Inferior parietal cortex (tissue), 1 donor: ENCODE data around the gene DVL1.

Source experiments
- DNase-seq: peaks from one replicate; pipeline ENCODE4 v3.0.0-alpha.2; 2016; ENCODE audit errors: extremely low spot score

DVL1 gene

DNA sequence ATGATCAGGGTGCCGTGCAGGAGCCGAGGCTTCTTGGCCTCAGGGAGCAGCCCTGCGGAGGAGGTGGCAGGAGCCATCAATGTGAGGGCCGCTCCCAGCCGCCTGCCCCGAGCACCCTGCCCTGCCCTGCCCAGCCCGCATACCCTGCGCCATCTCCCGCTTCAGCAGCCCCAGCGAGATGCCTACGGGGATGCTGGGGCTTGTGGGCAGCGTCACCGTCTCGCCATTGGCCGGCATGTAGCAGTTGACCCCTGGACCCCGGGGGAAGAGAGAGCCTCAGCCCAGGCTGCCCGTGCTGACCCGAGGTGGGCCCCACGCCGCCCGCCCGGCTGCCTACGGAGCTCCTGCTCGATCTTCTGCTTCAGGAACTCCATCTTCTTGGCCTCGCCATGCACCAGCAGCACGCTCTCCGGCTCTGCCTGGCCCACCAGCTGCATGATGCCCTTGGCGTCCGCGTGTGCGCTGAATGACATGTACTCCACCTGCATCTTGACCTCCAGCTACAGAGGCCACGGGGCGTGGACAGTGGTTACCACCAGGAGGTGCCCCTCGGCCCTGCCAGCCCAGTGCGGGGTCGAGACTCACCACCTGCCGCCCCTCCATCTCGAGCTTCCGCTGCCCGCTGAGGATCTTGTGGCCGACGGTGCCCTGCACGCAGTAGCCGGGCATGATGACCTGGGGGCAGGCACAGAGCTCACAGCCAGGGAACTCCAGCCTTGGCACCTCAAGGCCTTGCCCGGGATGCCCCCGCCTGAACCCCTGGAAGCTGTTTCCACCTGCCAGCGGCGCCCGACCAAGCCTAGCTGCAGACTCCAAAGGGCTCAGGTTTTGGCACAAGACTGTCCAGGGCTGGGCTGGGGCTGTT lies 36.5 kb downstream of the DVL1 start:
- DNase-seq = no peak

DNA sequence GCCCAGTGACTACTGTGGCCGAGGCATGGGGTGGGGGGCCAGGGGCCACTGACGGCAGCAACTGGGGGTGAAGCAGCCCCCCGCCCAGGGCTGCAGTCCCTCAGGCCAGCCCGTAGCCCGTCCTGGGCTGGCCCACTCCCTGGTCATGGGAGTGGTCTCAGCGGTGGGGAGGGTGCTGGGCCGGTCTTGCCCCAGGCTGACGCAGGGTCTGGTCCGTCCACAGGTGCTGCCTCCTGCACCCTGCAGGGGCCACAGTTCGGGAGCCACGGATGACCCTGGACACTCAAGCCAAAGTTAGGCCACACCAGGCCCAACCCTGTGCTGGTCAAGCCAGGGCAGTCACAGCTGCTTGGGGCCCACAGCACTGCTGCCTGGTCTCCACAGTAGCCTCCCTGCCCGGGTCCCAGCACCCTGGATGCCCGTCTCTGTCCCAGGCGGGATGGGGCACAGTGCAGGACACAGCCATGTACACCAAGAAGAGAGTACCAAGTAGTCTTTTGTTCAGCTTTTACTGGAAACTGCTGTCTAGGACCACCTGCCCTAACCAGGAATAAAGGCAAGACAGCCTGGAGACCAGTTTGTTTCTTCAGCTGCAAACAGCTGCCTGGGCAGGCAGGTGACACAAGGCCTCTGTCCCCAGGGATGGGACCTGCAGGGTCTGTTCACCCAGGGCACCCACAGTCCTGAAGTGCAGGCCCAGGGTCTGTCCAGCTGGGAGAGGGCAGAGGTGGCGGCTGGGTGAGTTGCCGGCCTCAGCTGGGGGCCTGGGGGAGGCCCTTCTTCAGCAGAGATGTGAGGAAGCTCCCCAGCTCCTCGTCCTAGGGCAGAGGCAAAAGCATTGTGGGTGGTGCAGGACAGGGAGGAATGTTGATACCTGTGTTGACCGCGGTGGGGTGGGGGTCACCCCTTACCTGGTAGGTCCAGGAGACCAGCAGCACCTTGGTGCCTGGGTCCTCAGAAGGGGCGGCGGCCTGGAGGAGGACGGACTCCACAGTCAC lies 37.8 kb downstream of the DVL1 start:
- DNase-seq = no peak

DNA sequence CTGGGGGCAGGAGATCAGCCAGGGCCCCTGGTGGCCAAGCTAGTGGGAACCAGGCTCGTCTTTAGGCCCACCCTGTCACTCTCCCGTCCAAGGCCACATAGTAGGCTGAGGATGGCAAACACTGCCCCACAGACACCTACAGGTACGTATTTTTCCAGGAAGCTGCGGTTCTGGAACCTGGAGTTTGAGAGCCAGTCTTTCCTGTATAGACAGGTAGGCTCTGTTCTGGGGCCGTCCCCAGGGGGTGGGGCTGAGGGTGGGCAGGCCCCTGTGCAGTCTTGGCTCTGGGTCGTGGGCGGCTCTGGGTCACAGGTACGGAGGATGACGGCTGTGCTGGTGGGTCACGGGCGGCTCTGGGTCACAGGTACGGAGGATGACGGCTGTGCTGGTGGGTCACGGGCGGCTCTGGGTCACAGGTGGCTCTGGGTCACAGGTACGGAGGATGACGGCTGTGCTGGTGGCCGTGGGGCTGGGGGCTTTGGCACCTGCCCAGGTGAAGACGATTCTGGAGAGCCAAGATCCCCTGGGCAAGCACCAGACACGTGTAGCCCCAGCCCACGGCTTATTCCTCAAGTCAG lies 38.7 kb downstream of the DVL1 start:
- DNase-seq = no peak

DNA sequence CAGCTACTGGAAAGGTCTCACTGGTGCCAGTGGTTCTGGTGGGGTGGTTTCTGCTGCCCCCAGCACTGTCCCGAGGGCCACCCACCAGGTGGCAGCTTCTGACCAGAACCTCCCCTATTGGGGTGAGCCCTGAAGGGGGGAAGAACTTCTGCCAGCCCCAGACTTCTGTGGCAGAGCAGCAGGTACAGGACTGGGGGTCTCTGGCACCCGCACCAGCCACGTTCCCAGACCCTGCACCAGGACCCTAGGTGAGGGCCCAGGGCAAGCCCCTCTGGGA lies 39.2 kb downstream of the DVL1 start:
- DNase-seq = no peak

DNA sequence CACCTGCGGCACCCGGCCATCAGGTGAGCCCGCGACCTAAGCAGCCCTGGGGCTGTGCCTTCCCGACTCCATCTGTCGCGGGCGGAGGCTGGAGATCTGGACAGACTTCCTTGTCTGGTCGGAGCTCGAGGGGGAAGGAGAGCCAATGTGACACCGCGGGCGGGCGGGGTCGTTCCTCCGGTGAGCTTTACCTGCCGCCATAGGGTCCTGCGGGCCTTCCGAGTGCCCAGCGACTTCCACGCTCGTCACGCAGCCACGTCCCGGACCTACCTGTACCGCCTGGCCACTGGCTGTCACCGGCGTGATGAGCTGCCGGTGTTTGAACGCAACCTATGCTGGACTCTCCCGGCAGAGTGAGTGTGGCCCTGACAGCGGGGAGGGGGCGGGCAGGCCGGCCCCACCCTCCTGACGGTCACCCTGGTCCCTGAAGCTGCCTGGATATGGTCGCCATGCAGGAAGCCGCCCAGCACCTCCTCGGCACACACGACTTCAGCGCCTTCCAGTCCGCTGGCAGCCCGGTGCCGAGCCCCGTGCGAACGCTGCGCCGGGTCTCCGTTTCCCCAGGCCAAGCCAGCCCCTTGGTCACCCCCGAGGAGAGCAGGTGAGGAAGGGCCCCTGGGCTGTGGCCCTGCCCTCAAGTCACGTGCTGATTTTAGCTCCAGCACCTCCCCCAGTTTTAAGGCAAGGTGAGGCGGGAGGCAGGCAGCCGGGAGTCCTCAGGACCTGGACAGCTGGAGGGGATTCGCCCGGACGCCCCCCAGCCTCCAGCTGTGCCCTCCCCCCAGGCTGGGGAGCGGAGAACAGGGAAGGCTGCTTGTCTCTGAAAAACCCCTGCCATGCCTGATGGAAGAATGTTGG lies 39.7 kb downstream of the DVL1 start:
- DNase-seq = no peak

DNA sequence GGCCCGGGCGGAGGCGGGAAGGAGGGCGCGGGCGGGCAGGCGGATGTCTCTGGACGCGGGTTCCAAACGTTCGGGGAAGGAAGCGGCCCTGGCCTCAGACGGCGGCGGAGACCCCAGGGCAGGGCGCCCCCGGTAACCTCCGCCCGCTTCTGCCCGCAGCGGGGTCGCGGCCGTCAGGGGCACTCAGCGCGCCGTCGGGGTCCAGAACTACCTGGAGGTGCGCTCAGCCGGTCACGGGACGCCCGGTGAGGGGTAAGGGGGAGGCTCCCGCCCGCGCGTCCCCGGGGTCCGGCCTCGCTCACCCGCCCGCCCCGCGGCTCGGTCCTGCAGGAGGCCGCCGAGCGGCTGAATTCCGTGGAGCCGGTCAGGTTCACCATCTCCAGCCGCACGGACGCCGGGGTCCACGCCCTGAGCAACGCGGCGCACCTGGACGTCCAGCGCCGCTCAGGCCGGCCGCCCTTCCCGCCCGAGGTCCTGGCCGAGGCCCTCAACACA lies 40.4 kb downstream of the DVL1 start:
- DNase-seq = no peak

DNA sequence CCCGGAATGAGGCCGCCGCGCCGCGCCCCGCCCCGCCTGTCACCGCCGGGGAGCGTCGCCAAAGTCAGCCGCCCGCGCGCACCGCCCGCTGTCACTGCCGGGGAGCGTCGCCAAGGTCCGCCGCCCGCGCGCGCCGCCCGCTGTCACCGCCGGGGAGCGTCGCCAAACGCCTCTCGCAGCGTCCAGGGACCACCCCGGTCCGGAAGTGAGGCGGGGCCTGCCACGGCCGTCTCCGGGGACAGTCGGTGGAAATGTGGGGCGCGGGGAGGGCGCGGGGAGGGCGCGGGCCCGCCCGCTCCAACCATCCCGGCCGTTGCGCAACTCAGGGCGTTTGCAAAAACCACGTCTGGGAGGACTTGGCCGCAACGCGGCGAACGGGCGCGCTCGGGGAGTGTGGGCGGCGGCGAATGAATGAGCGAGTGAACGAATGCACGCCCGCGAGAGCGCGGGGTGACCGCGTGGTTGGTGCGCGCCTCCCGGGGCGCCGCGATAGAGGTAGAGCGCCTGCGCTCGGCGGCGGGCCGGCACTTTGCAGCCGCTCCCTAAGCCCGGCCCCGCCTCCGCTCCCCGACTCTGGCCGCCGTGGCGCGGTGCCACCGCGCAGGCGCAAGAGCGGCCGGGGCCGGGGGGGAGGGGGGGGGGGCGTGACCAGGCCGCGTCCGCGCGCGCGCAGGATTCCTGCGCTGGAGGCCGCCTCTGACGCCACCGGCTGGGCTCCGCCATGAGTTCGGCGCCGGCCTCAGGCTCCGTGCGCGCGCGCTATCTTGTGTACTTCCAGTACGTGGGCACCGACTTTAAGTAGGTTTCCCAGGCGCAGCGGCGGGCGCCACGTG lies 41.1 kb downstream of the DVL1 start, which contains the start of the genes ACAP3 and PUSL1:
TSS of gene ACAP3 (minus strand) at position 8 of the 833 bp plus-strand sequence. CDS start 115 bp downstream, outside the sequence.
TSS of gene PUSL1 (plus strand) at position 675 of the 833 bp plus-strand sequence. CDS start at position 722, 47 bp downstream.
- DNase-seq = peak; percentile 88

DNA sequence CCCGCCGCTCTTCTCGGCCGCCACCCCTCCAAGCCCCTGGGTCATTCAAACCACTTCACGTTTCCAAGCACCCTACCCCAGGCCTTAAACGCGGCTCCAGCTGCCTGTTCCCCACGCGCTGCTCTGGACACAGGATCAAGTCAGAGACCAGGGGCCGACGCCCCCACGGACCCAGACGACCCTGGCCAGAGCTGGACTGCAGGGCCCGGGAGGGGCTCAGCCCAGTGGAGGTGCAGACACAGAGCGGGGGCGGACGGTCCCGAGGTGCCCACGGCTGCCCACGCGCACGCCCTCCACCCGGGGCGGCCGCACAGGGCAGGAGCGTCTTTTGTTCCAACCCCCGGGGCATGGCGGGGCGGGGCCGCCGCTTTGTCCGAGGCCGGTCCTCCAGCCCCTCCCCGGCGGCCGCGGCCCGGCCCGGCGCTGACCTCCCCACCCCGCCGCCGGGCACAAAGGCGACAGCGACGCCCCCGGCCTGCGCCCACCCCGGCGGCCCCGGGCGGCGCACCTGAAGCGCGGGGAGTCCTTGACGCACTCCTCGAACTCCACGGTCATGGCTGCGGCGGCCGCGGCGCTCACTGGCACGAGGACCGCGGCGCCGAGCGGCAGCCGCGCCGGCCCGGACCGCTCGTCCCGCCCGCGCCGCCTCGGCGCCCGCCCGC lies 41.8 kb downstream of the DVL1 start:
- no peak for DNase-seq

DNA sequence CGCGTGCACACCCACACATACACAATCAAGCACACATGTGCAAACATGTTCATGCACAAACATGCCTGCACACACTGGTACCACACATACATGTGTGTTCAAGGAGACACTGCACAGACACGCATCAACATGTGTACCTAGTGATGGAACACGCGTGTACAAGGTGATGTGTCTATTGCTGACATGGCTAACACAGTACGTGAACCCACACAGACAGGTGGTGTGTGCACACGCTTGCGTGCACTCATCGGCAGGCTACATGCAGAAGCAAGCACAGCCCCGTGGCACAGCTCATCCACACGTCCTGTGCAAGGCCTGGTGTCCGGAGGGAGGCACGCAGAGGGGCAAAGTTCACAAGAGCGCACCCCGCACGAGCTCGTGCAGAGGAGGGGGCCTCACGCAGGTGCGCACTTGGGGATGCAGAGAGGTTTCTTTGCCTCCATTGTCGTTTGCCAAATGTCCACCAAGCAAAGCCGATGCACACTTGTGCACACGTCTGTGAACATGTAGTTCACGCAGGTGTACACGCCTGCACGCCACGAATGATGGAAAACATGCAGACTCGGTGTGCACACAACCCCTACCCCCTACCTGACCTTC lies 42.5 kb downstream of the DVL1 start:
- DNase-seq = no peak

DNA sequence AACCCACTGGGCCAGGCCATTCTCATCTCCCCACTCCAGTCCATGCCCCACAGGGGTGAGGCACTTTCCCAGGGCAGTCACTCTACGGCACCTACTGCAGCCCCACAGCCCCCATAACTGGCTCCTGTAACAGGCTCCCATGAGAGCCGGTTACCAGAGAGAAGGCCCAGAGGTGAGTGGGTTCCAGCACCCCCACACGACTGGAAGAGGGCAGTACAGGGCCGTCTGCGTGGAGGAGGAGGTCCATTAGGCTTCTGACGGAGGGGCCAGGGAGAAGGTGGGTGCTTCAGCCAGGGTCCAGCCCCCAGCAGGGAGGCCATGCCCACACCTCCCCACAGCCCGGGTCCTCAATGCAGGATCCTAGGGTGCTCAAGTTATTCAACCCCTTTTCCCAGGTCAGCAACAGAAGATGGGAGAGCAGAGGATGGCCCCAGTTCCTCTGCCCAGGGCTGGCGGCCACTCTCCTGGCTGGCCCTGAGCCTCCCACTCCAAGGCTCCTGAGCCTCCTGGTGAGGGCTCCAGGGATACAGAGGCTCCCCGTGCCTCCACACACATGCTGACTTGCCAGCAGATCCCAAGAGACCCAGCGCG lies 43.1 kb downstream of the DVL1 start:
- DNase-seq = no peak

DNA sequence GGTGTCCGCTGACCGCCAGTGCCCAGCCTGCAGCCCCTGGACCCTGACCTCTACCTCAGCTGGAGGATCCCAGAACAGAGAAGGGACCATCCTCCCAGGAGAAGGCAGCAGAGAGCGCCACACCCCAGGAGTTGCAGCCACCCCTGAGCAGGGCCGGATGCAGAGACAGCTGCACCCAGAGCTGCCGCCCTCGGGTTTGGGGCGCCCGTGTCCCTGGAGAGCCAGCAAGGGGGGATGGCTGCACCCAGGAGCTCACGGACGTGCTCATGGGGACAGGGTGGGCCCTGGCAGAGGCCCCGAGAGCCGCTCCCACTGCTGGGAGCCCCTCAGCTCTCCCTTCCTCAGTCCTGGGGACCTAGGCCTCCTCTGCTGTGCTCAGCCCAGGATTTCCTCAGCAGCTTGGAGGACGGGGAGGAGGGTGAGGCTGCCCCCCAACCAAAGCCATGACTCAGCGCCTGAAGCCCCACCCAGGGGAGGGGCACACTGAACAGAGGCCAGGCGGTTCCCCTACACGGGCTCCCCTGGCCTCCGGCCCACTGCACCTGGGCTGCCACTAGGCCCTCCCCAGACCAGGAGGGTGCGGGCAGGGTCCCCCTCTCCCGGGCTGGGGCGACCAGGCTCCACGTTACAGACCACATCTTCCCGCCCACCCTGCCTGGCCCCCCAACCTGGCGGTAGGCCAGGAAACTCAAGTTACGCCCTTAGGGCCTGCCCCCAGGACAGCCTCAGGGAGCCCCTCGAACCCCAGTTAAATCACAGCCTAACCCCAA lies 43.7 kb downstream of the DVL1 start:
- peak; percentile 42 for DNase-seq

DNA sequence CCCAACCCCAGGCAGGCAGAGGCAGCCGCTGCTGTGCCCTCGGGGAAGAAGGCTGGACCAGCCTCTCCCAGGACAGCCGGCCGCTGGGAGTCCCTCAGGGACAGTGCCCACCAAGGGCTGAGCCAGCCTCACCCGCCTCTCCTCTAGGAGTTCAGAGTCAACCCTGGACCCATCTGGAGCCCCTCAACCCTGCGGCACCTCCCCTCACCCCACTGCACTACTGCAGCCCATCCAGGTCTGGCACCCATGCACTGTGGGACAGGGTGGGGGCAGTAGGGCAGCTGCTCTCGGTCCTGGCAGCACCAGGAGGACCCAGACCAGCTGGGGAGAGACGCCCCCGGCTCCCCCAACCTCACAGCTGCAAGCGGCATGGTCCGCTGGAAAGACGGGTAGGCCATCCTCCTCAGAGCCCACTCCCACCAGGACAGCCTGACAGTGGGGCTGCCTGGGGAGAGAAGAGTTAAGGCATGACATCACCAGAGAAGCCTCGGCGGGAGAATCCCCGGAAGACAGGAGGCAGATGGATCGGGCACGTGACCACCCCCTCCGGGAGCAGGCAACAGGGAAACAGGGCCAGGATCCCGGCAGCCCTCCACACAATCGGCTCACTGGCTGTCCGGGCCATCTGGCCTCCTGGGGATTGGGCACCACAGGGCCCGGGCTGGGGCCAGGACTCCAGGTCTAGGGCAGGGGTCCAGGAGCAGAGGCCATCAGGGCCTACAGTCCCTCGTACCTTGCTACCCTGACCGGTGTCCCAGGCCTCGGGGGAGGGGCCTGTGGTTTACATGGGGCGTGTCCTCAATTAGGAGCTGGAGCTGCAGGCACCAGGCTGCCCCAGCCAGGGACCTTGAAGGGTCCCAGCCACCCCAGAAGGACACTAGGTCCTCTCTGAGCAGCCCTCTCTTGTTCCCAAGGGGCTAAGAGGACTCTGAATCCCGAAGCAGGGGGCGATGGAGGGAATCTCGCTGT lies 44.6 kb downstream of the DVL1 start:
- DNase-seq = peak; percentile 87

DNA sequence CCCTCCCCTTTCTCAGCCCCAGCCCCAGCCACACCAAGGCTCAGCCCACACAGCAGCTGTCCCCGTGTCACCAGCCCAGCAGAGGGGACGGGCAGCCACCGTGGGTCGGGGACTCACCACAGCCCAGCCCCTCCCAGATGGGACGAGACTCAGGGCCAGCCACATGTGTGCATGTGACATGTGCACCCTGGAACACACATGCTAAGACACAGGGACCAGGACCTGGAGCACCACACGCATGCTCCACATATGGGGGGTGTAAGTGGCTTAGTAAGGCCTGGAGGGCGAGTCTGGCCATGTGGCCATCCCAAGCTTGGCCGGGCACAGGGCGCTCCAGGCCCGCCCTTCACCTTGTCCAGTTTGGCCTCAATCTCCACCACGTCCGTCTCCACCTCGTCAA lies 45.5 kb downstream of the DVL1 start:
- no peak for DNase-seq

DNA sequence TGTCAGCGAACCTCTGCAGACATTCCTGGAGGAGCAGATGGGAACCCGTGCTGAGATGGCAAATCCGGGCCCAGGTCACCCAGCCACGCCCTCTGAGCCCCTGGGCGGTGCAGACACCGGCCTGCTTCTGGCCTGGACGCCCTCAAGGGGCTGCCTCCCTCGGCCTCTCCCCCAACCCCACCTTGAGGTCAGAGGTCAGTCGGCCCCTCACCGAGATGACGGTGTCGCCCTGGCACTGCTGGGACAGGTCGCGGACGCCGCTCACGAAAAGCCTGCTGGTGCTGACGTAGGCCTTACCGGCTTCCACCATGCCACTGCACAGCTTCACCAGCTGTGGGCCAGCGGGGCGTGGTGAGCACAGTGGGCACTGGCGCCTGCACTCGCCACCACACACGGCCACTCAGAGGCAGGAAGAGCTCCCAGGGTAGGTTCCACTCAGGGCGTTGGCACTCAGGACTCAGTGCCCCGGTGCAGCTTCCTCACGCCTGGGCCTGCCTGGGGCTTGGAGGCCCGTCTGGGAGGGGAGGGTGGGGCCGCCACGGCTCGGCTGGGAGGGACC lies 46.2 kb downstream of the DVL1 start:
- no peak for DNase-seq

DNA sequence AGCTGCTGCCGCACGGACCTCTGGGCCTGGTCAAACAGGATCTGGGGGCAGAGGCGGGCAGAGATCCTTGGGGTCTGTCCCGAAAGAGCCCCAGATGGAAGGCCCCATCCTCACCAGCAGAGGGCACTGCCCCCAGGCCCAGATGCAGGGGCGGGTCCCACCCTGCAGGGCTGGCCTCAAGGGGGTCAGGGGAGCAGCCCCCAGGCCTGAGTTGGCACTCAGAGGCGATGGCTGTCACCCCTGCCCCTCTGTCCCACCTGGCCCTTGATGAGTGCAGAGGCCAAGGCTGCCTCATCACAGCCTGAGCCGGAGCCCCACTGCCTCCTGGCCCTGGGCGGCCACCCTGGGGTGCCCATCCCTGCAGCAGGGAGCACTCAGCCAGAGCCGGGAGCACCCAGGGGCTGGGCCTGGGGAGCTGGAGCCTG lies 47.2 kb downstream of the DVL1 start:
- DNase-seq = no peak

DNA sequence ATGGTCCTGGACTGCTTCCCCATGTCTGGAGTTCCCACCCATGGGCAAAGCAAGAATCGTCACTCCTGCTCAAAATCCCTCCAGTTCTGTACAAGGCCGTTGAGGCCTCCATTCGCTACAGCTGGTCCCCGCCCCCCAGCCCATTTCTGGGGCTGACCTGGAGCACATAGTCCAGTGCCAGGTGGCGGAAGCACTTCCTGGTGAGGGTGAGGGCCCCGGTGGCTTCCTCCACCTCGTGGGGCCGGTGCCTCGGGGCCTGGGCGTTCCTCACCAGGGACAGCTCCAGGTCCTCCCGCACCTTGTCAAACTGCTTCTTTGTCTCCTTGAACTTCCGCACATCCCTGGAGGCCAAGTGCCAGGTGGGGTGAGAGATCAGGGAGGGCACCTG lies 48.9 kb downstream of the DVL1 start:
- DNase-seq = no peak
